Ecto neural progenitor cell (in vitro differentiated cells): ENCODE measurements around the gene JAM3.

Experiments
- DNase-seq: peaks from one replicate; pipeline ENCODE4 v3.0.0-alpha.2; 2018; ENCODE audit warnings: low spot score

Gene JAM3

GRCh38 chr11:134145715-134146114 lies 76.8 kb downstream of the JAM3 start:
- no peak for DNase-seq

- DNase-seq, result no peak
Observed at GRCh38 chr11:134146598-134146997, 77.7 kb downstream of the JAM3 start.

- DNase-seq, result no peak
Observed at GRCh38 chr11:134149371-134149770, 80.5 kb downstream of the JAM3 start.

GRCh38 chr11:134150195-134150903 lies 81.5 kb downstream of the JAM3 start:
- no peak for DNase-seq

- DNase-seq, result no peak
Observed at GRCh38 chr11:134151083-134151747, 82.3 kb downstream of the JAM3 start.

GRCh38 chr11:134152696-134153095 lies 83.8 kb downstream of the JAM3 start:
- no peak for DNase-seq

GRCh38 chr11:134153147-134153905 lies 84.5 kb downstream of the JAM3 start:
- no peak for DNase-seq

GRCh38 chr11:134154441-134154840 lies 85.6 kb downstream of the JAM3 start:
- DNase-seq, result no peak

GRCh38 chr11:134155456-134155855 lies 86.6 kb downstream of the JAM3 start:
- DNase-seq, result no peak

- no peak for DNase-seq
Observed at GRCh38 chr11:134155946-134156865, 87.3 kb downstream of the JAM3 start.

GRCh38 chr11:134157451-134157850 lies 88.6 kb downstream of the JAM3 start:
- DNase-seq, result no peak

- DNase-seq, result no peak
Observed at GRCh38 chr11:134158023-134158422, 89.2 kb downstream of the JAM3 start.

GRCh38 chr11:134159652-134160051 lies 90.8 kb downstream of the JAM3 start:
- no peak for DNase-seq

GRCh38 chr11:134164490-134165370 lies 95.9 kb downstream of the JAM3 start:
- no peak for DNase-seq

GRCh38 chr11:134170177-134170918 lies 101.5 kb downstream of the JAM3 start:
- no peak for DNase-seq

- DNase-seq, result no peak
Observed at GRCh38 chr11:134170919-134171281, 102.0 kb downstream of the JAM3 start.

- no peak for DNase-seq
Observed at GRCh38 chr11:134171951-134172350, 103.1 kb downstream of the JAM3 start.

GRCh38 chr11:134173296-134173695 lies 104.4 kb downstream of the JAM3 start:
- no peak for DNase-seq

GRCh38 chr11:134176284-134176683 lies 107.4 kb downstream of the JAM3 start:
- DNase-seq, result no peak

- no peak for DNase-seq
Observed at GRCh38 chr11:134178032-134178674, 109.3 kb downstream of the JAM3 start.
